NCI-H82 treated with DMSO at 0.1 percent for 48 hours (cell line): ENCODE data around the gene ERC2.
A peak's percentile ranks its signal among the peaks of the same experiment; 100 is the strongest.
"Not testable (repeated sequence)": the region's sequence is repeated elsewhere in the genome, so short reads cannot be mapped to it uniquely, and the experiment has no call there.

Experiments used
- DNase-seq: peaks from one replicate; lab custom pipeline; 2025; ENCODE audit not compliant: unreplicated experiment; lab: John Stamatoyannopoulos, UW

Gene ERC2

DNA sequence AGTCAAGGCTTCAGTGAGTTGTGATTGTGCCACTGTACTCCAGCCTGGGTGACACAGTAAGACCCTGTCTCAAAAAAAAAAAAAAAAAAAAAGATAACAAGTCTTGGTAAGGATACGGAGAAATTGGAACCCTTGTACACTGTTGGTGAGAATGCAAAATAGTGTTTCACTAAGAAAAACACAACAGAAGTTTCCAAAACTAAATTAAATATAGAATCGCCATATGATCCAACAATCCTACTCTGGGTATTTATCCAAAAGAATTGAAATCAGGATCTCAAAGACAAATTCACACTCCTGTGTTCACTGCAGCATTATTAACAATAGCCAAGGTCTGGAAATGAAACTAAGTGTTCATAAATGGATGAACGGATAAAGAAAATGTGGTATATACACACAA is 149.4 kb downstream of the ERC2 start:
- no peak for DNase-seq

DNA sequence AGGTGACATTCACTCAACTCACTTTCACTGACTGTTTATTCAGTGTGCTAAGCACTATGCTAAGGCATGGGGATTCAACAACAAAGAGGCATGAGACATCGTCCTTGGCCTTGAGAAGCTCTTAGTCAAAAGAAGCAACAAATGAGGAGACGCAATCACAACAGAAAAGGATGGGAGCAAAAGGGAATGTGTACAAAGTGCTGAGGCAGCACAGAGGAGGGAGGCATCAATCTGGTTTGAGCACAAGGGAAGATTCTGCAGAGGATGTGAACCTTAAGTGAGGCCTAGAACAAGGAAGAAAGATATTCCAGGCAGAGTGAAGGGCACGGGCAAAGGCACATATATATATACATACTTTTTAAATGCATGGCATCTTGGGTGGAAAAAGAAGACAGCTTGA is 151.3 kb downstream of the ERC2 start:
- DNase-seq: no peak

DNA sequence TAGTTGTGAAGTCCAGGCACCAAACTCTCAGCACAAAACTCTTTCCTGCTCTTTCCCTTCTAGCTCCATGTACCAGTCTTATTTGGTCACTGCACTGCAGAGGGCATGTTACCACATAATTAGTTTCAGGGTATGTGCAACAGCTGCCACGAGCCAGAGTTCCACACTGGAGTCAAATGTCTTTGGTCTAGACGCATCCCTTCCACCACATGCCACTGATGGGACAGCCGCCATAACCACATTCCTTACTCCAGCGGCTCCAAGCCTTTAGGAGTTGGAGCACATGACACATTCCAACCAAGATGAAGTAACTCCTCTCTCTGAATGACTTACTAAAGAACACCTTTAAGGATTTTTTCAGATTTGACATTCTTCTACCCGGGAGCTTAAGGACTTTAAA is 153.4 kb downstream of the ERC2 start:
- no peak for DNase-seq

DNA sequence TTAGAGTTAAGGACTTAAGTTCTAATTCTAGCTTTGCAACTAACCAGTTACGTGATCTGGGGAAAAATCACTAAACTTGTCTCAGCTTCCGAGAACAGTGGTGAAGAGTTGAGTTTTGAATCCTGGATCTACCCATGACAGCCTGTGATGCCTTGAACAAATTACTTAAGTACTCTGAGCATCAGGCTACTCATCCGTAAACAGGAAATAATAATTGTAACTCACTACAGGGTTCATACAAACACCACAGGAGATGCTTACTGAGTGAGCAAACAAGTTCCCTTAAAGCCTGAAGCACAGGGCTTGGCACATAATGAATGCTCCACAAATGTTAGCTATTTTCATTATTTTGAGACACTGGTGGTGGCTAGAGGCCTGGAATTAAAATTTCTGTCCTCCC is 158.8 kb downstream of the ERC2 start:
- DNase-seq: no peak

DNA sequence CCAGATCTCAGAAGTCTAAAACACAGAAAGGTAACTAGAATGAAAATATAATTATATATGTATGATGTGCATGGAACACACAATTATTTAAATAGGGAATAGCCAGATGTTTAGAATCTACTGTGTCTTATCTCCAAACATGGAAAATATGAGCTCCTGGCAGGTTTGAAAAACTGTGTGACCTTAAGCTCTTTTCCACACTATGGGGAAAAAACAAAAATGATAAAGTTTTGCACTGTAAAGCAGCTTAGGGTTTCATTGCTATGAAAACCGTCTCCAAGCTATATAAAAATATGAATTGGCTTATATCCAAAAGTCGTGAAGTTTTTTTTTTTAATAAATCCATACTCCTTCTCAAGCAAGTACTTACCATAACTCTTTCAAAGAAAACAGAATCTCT is 159.8 kb downstream of the ERC2 start:
- no peak for DNase-seq

DNA sequence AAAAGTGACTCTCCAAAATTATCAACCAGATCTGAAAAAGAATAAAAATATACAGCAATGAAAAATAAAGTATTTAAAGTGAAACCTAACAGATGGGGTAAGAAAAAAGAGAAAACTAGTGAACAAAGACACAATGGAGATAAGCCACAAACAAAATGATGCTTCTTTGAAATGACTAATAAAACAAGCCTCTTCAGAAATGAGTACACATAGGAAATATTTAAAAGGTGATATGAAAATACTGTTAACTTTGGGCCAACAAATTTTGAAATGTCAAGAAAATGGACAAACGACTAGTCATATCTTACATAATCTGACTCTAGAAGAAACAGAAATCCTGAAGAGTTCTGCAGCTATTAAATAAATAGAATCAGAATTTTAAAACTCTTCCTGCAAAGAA is 164.2 kb downstream of the ERC2 start:
- DNase-seq: no peak

DNA sequence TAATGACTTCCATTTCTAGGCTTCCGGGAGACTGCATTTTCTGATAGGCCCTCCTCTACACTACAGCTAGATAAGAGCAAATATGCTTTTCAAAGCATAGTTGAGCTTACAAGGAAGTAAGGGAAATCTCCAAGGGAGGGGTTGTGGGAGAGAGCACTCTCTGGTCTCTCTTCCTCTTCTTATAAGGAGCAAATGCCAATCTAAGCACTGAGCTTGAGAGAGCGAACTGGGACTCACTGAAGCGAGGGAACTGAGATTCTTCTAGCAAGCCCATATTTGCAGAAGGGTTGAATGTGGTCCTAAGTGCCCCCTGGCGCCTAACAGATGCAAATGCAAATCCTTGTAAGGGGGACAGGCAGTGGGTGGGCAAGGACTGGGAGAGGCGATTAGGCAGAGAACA is 164.8 kb downstream of the ERC2 start:
- peak; percentile 24 for DNase-seq

DNA sequence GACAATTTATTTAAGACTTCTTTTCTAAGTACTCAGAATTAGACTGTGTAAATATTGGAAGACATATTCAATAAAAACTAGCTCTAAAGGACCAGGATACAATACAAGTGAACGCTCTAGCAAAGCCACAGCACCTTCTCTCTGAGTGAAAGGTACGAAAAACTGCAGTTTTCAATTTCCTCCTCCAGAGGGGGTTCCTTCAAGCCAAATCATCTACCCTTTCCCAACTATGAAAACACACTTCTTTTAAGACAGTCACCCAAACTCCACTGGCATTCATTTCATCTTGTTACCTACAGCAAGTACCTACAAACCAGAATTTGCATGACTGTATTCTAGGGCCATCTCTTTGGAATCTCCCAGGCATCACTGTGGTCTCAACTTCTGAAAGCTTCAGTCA is 165.8 kb downstream of the ERC2 start:
- DNase-seq: no peak

DNA sequence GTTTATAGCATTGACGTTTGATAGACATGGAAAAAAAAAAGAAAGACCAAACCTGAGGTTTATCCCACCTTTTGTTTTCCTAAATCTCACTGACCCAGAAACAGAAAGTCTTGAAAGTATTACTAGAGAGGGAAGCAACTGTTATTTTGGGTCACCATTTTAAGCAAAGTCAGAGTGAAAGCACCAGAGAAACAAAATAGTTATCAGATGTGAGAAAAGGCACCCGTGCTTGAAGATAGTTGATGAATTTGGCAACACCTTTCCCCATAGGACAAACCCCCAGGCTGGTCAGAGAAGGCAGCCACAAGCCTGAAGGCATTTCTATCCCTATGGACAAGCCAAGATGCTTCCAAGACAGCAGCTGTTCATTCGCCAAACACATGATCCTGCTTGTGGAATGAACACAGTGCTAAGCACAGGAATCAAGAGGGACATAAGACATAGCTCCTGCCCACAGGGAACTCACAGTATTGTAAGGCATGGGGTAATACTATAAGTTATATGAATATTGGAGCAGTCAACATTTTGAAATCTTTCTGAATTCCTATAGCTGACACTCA is 170.9 kb downstream of the ERC2 start:
- DNase-seq: no peak

DNA sequence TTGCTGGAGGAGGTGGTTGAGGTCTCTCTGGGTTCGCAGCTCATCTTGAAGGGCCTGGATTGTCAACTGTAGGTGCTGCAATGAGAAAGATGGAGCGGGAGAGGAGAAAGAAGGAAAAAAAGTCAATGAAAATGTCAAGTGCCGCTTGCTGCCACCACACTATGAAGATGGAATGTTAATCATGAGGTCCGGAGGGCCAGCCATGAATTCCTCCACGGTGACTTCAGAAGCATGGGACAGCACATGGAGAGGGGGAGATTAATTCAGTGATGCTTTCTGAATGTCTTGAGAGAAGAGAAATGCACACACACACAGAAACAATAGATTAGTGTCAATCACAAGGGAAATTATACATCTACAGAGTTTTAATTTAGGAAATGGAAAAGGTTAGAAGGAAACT is 171.9 kb downstream of the ERC2 start:
- DNase-seq: no peak

DNA sequence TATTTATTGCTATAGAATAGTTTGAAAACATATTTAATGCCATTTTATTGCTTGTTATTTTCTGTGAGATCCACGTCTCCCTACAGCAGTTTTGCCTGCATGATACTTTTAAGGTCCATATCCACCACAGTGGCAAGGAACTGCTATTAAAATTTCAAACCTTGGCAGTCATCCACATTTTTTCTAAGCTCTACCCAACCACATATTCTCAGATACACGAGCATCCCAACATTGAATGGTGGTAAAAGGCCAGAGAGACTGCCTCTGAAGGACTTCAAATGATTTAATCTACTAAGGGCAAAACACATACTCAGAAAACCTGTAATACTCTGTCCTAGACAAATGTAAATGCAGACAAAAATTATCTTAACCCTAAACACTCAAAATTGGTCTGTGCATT is 173.1 kb downstream of the ERC2 start:
- no peak for DNase-seq

DNA sequence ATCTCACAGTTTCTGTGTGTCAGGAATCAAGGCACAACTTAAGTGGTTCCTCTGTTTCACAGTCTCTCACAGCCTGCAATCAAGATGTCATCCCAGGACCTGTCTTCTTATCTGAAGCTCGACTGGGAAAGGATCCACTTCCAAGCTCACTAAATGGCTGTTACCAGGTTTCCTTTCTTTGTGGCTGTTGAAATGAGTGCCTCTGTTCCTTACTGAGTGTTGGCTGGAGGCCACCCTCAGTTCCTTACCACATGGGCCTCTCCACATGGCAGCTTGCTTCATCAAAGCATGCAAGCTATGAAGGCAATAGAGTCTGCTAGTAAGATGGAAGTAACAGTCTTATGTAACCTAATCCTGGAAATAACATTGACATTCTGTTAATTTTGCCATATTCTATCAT is 174.0 kb downstream of the ERC2 start:
- no peak for DNase-seq

DNA sequence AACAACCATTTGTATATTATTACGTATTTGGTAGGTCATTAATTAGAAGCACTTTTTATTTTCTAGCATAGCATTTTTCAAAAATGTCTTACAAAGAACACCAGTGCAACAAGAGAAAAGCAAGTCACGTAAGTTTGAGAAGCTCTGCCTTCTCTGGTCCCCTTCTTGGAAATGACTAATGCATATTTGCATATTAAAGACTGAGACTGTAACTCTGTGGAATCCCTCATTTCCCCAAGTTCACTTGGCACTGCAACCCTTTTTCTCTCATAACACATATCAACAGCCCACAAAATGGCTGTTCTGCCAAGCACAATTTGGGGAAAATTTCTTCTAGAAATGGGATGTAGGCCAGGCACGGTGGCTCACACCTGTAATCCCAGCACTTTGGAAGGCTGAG is 176.3 kb downstream of the ERC2 start:
- DNase-seq: no peak

DNA sequence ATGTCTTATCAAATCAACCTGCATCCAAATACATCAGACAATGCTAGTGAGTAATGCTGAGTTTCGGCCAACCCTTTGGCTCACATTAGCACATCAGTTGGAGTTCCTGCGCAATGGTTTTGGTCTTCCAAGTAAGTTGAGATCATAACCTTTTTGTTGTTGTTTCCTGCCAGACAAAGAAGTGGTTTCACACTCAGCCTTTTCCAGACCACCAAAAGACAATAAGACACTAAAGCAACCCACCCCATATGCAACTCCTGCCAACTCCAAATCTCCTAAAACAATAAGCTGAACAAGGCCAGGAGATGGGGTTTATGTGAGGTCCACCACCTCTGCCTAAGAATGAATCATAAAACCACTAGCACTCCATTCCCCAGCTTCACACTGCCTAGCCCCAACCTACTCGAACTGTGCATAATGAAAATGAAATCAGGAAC is 177.0 kb downstream of the ERC2 start:
- DNase-seq: no peak

DNA sequence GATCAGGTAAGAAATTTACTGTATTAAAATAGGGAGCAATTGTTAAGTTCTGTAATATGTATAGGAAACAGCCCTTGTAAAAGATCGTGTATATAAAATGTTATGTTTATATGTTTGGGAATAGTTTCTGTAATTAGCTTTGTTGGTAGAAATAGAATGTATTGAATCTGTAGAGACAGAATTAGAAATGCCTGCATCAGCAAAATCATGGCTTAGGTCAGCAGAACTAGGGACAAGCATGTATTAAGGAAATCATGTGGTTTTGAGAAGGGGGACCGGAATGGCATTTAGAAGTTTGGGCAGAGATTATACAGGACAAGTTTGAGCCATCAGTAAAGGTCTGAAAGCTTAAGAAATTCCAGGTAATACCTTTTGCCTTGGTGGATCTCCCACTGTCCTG is 177.9 kb downstream of the ERC2 start:
- DNase-seq: no peak

DNA sequence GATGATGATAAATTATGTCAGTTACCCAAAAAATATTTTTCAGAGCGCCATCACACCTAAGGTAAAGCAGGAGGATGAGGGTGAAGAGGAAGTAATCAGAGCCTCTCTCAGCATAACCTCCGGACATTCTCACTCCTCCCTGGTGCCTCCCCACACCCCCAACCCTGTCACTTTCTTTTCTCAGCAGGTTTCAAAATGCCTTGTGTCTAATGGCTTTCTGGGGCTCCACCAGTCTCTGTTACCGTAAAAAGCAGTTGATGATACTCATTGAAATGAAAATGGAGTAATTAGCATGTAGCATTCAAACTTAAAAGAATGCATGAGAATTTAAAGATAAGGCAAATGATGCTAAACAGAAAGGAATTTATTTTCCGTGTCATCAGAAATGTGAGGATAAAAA is 180.0 kb downstream of the ERC2 start:
- no peak for DNase-seq

DNA sequence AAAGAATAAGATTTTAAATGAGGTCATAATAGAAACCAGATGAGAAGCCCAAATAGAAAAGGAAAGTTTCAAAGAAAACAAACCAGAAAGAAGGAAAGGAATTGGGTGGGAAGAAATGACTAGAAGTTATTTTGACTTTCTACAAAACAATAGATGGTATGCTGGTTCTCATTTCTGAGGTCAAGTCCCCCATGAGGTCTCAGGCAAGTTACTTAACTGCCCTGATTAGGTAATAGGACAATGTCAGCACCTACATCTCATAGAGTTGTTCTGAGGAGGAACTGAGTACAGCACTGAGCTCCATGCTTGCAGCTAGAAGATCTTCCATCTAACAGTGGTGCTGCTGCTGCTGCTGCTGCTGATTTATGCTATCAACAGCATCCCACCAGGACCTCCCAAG is 185.9 kb downstream of the ERC2 start:
- DNase-seq: no peak

DNA sequence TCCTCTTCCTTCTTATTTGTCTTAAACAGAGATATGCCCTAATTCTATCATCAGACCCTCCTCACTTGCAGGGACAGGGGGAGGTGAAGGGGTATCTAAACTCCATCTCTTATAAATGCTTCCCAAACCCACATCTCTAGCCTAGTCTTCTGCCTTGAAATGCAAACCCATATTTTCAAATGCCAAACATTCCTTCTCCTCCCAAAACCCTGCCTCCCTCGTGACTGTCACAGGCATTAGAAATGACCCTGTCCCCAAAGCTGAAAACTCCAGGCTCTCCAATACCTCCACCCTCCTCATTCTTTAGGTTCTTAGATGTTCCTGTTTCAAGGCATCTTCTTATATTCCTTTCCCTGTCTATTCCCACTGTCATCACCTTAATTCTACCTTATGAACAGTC is 191.0 kb downstream of the ERC2 start:
- no peak for DNase-seq

DNA sequence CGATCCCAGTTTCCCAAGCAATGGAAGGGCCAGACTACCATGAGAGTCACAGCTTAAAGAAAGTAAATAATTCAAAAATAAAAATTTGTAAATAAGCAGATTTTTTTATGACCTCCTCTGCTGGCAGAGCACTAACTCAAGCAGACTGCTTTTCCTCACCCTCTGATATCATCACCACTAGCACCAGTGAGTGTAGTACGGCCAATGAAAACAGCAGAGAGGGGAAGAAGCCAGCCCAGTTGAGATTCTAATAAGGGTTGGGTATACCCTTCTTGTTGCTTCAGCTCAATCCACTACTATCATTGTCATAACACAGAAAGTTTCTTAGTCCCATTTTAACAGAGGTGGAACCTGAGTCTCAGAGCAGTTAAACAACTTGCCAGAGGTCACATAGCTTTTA is 193.1 kb downstream of the ERC2 start:
- DNase-seq: no peak

DNA sequence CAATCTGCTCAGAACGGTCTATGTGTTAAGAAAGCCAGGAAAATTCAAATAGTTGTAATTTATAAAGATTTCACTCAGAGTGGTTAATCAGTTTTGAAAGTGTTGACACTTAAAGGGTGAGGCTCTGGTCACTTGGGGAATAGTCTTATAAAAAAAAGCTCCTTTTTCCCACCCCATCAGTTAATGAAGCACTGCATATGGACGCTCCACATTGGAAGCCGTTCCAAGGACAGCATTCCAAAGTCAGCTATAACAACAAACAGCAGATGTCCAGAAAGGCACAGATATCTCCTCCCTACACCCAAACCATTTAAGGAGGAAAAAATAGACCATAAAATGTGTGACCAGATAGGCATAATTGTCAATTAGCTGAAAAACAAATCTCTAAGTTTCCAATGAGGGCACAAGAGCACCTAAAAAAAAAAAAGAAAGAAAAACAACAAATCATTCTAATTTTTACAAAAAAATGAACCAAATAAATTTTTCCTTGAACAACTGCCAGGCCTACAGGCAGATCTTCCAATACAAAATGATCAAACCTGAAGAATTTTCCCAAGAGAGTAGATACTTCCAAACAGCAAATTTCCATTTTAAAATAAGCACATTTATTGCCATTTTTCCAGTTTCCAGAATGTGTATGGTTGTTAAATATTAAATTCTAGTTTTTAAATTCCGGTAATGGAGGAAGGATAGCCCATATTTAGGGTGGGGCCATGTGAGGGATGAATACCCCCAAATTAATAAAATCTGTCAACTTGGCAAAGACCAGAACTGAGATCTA is 198.3 kb downstream of the ERC2 start:
- no peak for DNase-seq

DNA sequence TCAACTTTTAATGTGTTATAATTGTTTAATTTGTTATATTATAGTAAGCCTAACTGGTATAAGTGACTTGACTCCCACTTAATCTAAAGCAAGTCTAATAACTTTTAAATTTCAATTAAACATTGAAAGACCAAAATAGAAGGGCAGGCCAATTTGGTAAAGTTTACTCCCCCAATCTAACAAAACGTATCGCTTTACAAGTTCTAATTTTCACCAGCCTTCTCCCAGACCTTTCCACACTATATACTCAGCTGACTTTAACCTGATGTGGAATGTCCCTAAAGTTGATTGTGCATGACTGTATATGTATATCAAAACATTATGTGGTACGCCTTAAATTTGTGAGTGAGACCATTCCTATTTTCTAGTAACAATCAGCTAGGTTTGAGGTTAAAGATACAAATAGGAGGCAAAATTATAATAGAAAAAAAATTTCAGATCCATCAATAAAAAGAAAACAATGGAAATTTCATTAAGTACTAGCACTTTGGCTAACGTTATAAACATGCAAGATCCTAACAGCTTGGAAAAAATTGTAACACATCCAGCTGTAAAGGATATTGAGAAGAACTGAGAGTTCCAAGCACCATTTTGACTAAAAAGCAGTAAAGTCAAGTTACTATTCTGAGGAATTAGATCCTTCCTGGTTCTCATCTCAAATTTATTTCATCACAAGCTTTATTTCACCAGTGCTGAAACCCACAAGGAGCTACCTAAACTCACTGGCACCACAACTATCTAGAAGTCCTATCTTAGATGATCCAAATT is 199.5 kb downstream of the ERC2 start:
- no peak for DNase-seq

DNA sequence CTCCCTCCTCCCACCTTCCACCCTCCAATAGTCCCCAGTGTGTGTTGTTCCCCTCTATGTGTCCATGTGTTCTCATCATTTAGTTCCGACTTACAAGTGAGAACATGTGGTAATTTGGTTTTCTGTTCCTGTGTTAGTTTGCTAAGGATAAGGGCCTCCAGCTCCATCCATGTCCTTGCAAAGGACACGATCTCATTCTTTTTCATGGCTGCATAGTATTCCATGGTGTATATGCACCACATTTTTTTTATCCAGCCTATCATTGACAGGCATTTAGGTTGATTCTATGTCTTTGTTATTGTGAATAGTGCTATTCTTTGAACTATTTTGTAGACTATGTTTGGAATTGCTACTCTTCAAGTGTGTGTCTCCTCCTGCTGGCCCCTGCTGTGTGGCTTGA is 206.4 kb downstream of the ERC2 start:
- not testable (repeated sequence) for DNase-seq
